ENCODE data around the gene DST. TPM values are rescaled to one million over a fixed set of nuclear protein-coding genes. Genes with fewer than 3 reads are reported as not detected.

The DST gene
- total and polyA plus RNA-seq, 11 donors = 107 to 607 (median 366) TPM

DNA sequence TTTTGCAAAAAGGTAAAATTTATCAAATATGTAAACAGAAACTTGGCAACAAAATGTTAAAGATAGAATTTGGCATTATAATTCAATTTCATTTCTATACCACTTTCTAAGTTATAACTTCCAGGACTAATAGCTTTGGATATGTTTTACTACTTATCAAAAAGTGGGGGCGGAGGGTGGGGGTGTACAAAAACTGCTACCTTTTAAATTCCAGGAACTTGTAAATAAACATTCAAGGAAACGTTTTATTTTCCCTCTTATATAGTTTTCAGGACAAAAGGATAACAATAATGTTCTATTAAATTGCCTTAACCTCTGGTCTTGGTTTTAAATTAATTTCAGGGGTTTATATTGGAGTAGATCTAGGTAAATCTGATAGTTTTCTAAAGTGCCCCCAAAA lies 103.8 kb downstream of the DST start:
- Histone ChIP-seq H3K36me3 (peaks cover 0 to 30% (median 28%) of the 10 kb centered on the region in 9 donors), H3K9me3 (no peaks in the 10 kb centered on the region), H3K27me3 (no peaks in the 10 kb centered on the region), H3K27ac (peak overlapping the region in 11 of 12 donors; percentile 15 to 92 (median 90)), H3K4me1 (peaks cover 6 to 73% (median 61%) of the 10 kb centered on the region in 12 donors), H3K4me3 (peak overlapping the region in 9 of 12 donors; percentile 48 to 72 (median 64))
- DNase-seq (no peak), ATAC-seq (no peak)
- TF ChIP-seq, protein P1, sequence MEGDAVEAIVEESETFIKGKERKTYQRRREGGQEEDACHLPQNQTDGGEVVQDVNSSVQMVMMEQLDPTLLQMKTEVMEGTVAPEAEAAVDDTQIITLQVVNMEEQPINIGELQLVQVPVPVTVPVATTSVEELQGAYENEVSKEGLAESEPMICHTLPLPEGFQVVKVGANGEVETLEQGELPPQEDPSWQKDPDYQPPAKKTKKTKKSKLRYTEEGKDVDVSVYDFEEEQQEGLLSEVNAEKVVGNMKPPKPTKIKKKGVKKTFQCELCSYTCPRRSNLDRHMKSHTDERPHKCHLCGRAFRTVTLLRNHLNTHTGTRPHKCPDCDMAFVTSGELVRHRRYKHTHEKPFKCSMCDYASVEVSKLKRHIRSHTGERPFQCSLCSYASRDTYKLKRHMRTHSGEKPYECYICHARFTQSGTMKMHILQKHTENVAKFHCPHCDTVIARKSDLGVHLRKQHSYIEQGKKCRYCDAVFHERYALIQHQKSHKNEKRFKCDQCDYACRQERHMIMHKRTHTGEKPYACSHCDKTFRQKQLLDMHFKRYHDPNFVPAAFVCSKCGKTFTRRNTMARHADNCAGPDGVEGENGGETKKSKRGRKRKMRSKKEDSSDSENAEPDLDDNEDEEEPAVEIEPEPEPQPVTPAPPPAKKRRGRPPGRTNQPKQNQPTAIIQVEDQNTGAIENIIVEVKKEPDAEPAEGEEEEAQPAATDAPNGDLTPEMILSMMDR (IDR thresholded peaks at IDR 0.05) = no peak
- TF ChIP-seq POLR2A (IDR thresholded peaks at IDR 0.05) = no peak
- WGBS, 4 donors = 53 to 71% (median 57%) methylated on average over 2 of the region's 2 CpGs
- intact Hi-C loops (cut with DNase I) = loop anchor here in 3 of 10 donors (5.0 to 10.0 kb wide), 2 partner anchors 37 to 64 kb away; no protein-coding TSS in a partner anchor

DNA sequence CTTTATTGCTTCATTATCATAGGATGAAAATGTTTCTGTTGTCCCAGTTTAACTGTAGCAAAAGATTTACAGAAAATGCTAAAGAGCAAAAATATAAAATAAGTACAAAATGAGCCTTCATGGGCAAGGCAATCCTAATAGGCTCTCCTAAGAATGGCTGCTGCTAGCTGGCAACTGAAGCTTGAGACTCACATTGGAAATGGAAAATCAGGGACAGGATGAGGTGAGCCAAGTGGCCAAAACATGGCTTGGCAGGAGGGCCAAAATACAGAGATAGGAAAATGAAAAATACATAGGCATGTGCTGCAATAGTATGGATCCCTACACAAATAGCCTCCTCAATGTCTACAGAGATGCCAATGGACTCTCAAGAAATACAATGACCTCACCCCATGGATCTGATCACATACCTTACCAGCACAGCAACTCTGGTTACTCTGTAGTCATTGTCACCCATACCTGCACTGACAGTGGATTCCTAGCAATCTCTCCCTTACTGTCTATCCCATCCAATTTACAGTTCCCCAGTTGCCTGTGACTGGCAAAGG lies 105.4 kb downstream of the DST start:
- Histone ChIP-seq H3K4me3 (no peak overlapping the region), H3K27me3 (no peaks in the 10 kb centered on the region), H3K9me3 (no peaks in the 10 kb centered on the region), H3K4me1 (peaks cover 6 to 76% (median 59%) of the 10 kb centered on the region in 12 donors), H3K27ac (peak overlapping the region in 4 of 12 donors; percentile 5 to 92 (median 14)), H3K36me3 (peaks cover 0 to 45% (median 38%) of the 10 kb centered on the region in 9 donors)
- DNase-seq (peak in 1 of 5 donors; percentile 13), ATAC-seq (peak; percentile 16 to 52 (median 35))
- TF ChIP-seq POLR2A (IDR thresholded peaks at IDR 0.05) = no peak
- TF ChIP-seq, protein P1 (IDR thresholded peaks at IDR 0.05) = no peak
- intact Hi-C loops (cut with DNase I) = loop anchor here in 3 of 10 donors (5.0 to 10.0 kb wide), 2 partner anchors 35 to 62 kb away; no protein-coding TSS in a partner anchor

DNA sequence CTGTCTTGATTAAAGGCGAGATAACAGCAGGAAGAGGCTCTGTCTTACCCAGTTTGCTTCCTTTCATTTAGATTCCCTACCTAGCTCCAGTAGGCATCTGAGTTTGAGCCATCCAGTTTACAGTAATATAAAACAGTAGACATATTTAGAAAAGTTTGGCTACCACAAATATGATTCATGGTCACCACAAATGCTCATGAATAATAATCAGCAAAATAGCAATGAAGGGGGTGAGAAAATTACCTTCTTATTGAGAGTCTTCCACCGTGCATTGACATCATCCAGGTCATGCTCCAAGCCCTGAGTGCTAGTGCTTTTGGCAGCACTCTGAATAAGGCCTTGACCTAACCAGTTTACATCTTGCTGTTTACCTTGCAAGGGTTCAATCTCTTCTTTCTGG lies 106.2 kb downstream of the DST start:
- intact Hi-C loops (cut with DNase I) = loop anchor here in 3 of 10 donors (5.0 to 10.0 kb wide), 2 partner anchors 34 to 62 kb away; no protein-coding TSS in a partner anchor
- no peak for TF ChIP-seq POLR2A (IDR thresholded peaks at IDR 0.05)
- TF ChIP-seq, protein P1 (IDR thresholded peaks at IDR 0.05) = no peak
- DNase-seq (no peak), ATAC-seq (no peak)
- Histone ChIP-seq H3K9me3 (no peaks in the 10 kb centered on the region), H3K4me1 (peaks cover 6 to 70% (median 54%) of the 10 kb centered on the region in 12 donors), H3K27me3 (no peaks in the 10 kb centered on the region), H3K27ac (peak overlapping the region in 1 of 12 donors; percentile 92), H3K4me3 (no peak overlapping the region), H3K36me3 (peaks cover 0 to 53% (median 45%) of the 10 kb centered on the region in 9 donors)
- WGBS, 4 donors = 84 to 94% (median 90%) methylated on average over 2 of the region's 2 CpGs

DNA sequence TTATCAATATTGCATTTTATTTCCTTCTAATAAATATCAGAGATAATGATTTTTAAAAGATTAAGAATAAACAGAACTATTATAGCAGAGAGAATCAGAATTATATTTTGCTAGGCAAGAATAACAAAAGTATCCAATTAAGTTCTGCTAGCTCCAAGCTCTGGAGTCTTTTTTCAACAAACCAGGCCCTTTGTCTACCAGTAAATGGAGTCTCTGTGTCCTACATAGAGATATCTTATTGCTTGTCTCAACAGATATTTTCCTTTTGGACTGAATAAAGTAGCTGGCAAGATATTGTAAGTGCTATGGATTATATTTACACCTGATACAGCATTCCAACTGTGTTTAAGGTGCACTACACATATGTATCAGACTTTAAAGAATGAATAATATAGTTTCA lies 107.1 kb downstream of the DST start:
- TF ChIP-seq, protein P1 (IDR thresholded peaks at IDR 0.05) = no peak
- no peak for TF ChIP-seq POLR2A (IDR thresholded peaks at IDR 0.05)
- Histone ChIP-seq H3K36me3 (peaks cover 0 to 62% (median 55%) of the 10 kb centered on the region in 9 donors), H3K27me3 (no peaks in the 10 kb centered on the region), H3K9me3 (no peaks in the 10 kb centered on the region), H3K27ac (peak overlapping the region in 1 of 12 donors; percentile 44), H3K4me3 (no peak overlapping the region), H3K4me1 (peaks cover 6 to 61% (median 46%) of the 10 kb centered on the region in 12 donors)
- no peak for DNase-seq
- intact Hi-C loops (cut with DNase I) = loop anchor here in 3 of 10 donors (5.0 to 10.0 kb wide), 2 partner anchors 33 to 61 kb away; no protein-coding TSS in a partner anchor
- no peak for ATAC-seq

Data from heart left ventricle (tissue), 16 donors.